H1 (cell line): ENCODE data around the gene CCT5. TPM values are rescaled to one million over a fixed set of nuclear protein-coding genes. Genes with fewer than 3 reads are reported as not detected.

Source experiments
- CTCF ChIA-PET: fragments of 300-600 bp; sonication (Branson Sonifier 250); formaldehyde crosslinking; loops from one replicate; lab custom pipeline; 2021; ENCODE audit not compliant: partially characterized antibody; lab: Charles Lee
- POLR2A ChIA-PET: fragments of 300-600 bp; sonication (Branson Sonifier 250); formaldehyde crosslinking; loops from one replicate; lab custom pipeline; 2021; ENCODE audit warnings: inconsistent platforms; ENCODE audit not compliant: partially characterized antibody; lab: Charles Lee
- DNase-seq, 2 experiments: peaks; one replicate each; pipeline versions ENCODE4 v3.0.0 to v3.0.0-alpha.2; 2010 to 2022; ENCODE audit warnings: low spot score in 2 of 2, low read depth in 1 of 2, mixed read lengths in 1 of 2
- FAIRE-seq: peaks from 2 replicates; lab custom pipeline; 2011; peaks lifted over from hg19 to GRCh38; lab: Jason Lieb, UNC
- H2AFZ ChIP-seq: 2 replicates; pipeline ENCODE4 v1.8.1; 2012; ENCODE audit warnings: low read length, inconsistent platforms
- H2AK5ac ChIP-seq: 2 replicates; pipeline ENCODE4 v1.6.1; 2013; ENCODE audit warnings: low read depth, low read length
- H2BK120ac ChIP-seq: replicated peaks from 2 replicates; pipeline ENCODE3; 2013; ENCODE audit warnings: low read depth, low read length, inconsistent platforms
- H2BK12ac ChIP-seq: 2 replicates; pipeline ENCODE4 v1.6.1; 2013; ENCODE audit warnings: low read depth, low read length
- H2BK15ac ChIP-seq: 2 replicates; pipeline ENCODE4 v1.6.1; 2013; ENCODE audit warnings: low read length
- H2BK20ac ChIP-seq: 2 replicates; pipeline ENCODE4 v1.6.1; 2013; ENCODE audit warnings: low read length
- H2BK5ac ChIP-seq: 2 replicates; pipeline ENCODE4 v1.6.1; 2013; ENCODE audit warnings: low read depth, low read length
- H3K14ac ChIP-seq: 2 replicates; pipeline ENCODE4 v1.6.1; 2013; ENCODE audit warnings: inconsistent platforms; ENCODE audit not compliant: insufficient read length
- H3K18ac ChIP-seq: 2 replicates; pipeline ENCODE4 v1.6.1; 2013; ENCODE audit warnings: low read length; ENCODE audit errors: extremely low read depth
- H3K23ac ChIP-seq: 2 replicates; pipeline ENCODE4 v1.6.1; 2013; ENCODE audit warnings: inconsistent platforms; ENCODE audit not compliant: insufficient read length
- H3K23me2 ChIP-seq: 2 replicates; pipeline ENCODE4 v1.6.1; 2013; ENCODE audit warnings: low read depth, low read length
- H3K27ac ChIP-seq: 2 replicates; pipeline ENCODE4 v1.6.1; 2011; ENCODE audit warnings: low read depth, low read length, inconsistent platforms
- H3K27me3 ChIP-seq, 4 experiments: replicated peaks in 1 of 4; 1 replicate in 1 of 4; 2 replicates in 3 of 4; pipeline versions ENCODE4 v1.6.1 to v1.8.1; 2011 to 2013; ENCODE audit warnings: low read length in 3 of 4, mild to moderate bottlenecking in 3 of 4, inconsistent platforms in 2 of 4, mixed read lengths in 2 of 4, moderate library complexity in 1 of 4; ENCODE audit not compliant: control insufficient read depth in 3 of 4, insufficient read depth in 3 of 4; ENCODE audit errors: extremely low read depth in 1 of 4
- H3K36me3 ChIP-seq, 4 experiments: 2 replicates each; pipeline versions ENCODE4 v1.6.1 to v1.8.1; 2011 to 2013; ENCODE audit warnings: mild to moderate bottlenecking in 4 of 4, low read length in 3 of 4, moderate library complexity in 2 of 4, control low read depth in 1 of 4, inconsistent platforms in 1 of 4; ENCODE audit not compliant: insufficient read depth in 4 of 4, control insufficient read depth in 2 of 4
- H3K4ac ChIP-seq: replicated peaks from 2 replicates; pipeline ENCODE3; 2013; ENCODE audit warnings: low read length, low read depth, mixed read lengths, inconsistent platforms; ENCODE audit not compliant: insufficient read length
- H3K4me1 ChIP-seq, 4 experiments: replicated peaks in 1 of 4; 1 replicate in 1 of 4; 2 replicates in 3 of 4; pipeline versions ENCODE4 v1.6.1 to v1.8.1; 2011 to 2013; ENCODE audit warnings: low read length in 3 of 4, inconsistent platforms in 2 of 4, mixed read lengths in 1 of 4; ENCODE audit not compliant: insufficient read depth in 4 of 4, control insufficient read depth in 3 of 4
- H3K4me2 ChIP-seq, 2 experiments: 2 replicates each; pipeline versions ENCODE4 v1.6.1 to v1.8.1; 2011 to 2013; ENCODE audit warnings: low read depth in 2 of 2, low read length in 2 of 2, control low read depth in 1 of 2, inconsistent platforms in 1 of 2, mild to moderate bottlenecking in 1 of 2; ENCODE audit not compliant: insufficient read depth in 1 of 2
- H3K4me3 ChIP-seq, 4 experiments: fragments of 200-600, 300-600 bp in 1 of 4; sonication (generic), shearing (Covaris generic), sonication (Bioruptor Twin) in 1 of 4; 2 replicates each; pipeline versions ENCODE4 v1.5.1 to v1.8.1; 2011 to 2016; ENCODE audit warnings: low read length in 4 of 4, low read depth in 3 of 4, control low read depth in 2 of 4, inconsistent platforms in 2 of 4, mild to moderate bottlenecking in 2 of 4, mixed read lengths in 1 of 4, moderate library complexity in 1 of 4; ENCODE audit not compliant: insufficient read depth in 2 of 4; ENCODE audit errors: extremely low read depth in 1 of 4
- H3K56ac ChIP-seq: replicated peaks from 2 replicates; pipeline ENCODE3; 2013; ENCODE audit warnings: low read depth, mild to moderate bottlenecking, mixed read lengths, low read length, inconsistent platforms; ENCODE audit not compliant: insufficient read length
- H3K79me1 ChIP-seq: 2 replicates; pipeline ENCODE4 v1.6.1; 2013; ENCODE audit warnings: low read depth, low read length, control low read depth
- H3K79me2 ChIP-seq, 2 experiments: 2 replicates each; pipeline versions ENCODE4 v1.6.1 to v1.8.1; 2012 to 2013; ENCODE audit warnings: low read length in 2 of 2, mild to moderate bottlenecking in 2 of 2, inconsistent platforms in 1 of 2; ENCODE audit not compliant: insufficient read depth in 2 of 2, control insufficient read depth in 1 of 2
- H3K9ac ChIP-seq, 4 experiments: replicated peaks in 1 of 4; 1 replicate in 1 of 4; 2 replicates in 3 of 4; pipeline versions ENCODE4 v1.6.1 to v1.8.1; 2011 to 2013; ENCODE audit warnings: low read depth in 3 of 4, low read length in 3 of 4, control low read depth in 2 of 4, mild to moderate bottlenecking in 2 of 4, moderate library complexity in 2 of 4, inconsistent platforms in 1 of 4; ENCODE audit errors: extremely low read depth in 1 of 4
- H3K9me3 ChIP-seq, 2 experiments: 2 replicates each; pipeline versions ENCODE4 v1.6.1 to v1.8.1; 2012 to 2013; ENCODE audit warnings: mild to moderate bottlenecking in 2 of 2, moderate library complexity in 2 of 2, control low read depth in 1 of 2, inconsistent platforms in 1 of 2, low read depth in 1 of 2, low read length in 1 of 2, mixed read lengths in 1 of 2; ENCODE audit not compliant: insufficient read depth in 2 of 2
- H4K20me1 ChIP-seq, 2 experiments: replicated peaks in 1 of 2; 2 replicates each; pipeline versions ENCODE3 to v1.8.1; 2011 to 2013; ENCODE audit warnings: inconsistent platforms in 2 of 2, low read length in 2 of 2, mild to moderate bottlenecking in 1 of 2; ENCODE audit not compliant: insufficient read depth in 2 of 2, control insufficient read depth in 1 of 2
- H4K5ac ChIP-seq: 2 replicates; pipeline ENCODE4 v1.6.1; 2013; ENCODE audit warnings: low read length, low read depth, mixed read lengths, inconsistent platforms; ENCODE audit not compliant: insufficient read length
- H4K8ac ChIP-seq: 2 replicates; pipeline ENCODE4 v1.8.0; 2013; ENCODE audit warnings: mild to moderate bottlenecking, moderate library complexity, low read length, inconsistent platforms; ENCODE audit not compliant: insufficient read depth; ENCODE audit errors: extremely low read depth
- H4K91ac ChIP-seq: replicated peaks from 2 replicates; pipeline ENCODE3; 2013; ENCODE audit warnings: low read length, mixed read lengths, inconsistent platforms; ENCODE audit not compliant: insufficient read length
- ASH2L ChIP-seq: fragments of 200-600, 300-600 bp; sonication (generic); IDR thresholded peaks from one replicate; pipeline ENCODE4 v1.7.1; 2017; ENCODE audit warnings: low read length
- ATF2 ChIP-seq: IDR thresholded peaks from 2 replicates; pipeline ENCODE4 v1.6.1; 2012; ENCODE audit warnings: low read length, inconsistent platforms
- CBX8 ChIP-seq: fragments of 300-800, 300-1000 bp; sonication (generic); IDR thresholded peaks from 2 replicates; pipeline ENCODE4 v1.7.1; 2016; ENCODE audit warnings: low read depth, low read length, borderline replicate concordance
- CREB1 ChIP-seq: IDR thresholded peaks from 2 replicates; pipeline ENCODE4 v1.6.1; 2012; ENCODE audit warnings: inconsistent platforms
- EP300 ChIP-seq, 2 experiments: IDR thresholded peaks; 1 replicate in 1 of 2; 2 replicates in 1 of 2; pipeline ENCODE4 v1.6.1; 2011 to 2012; ENCODE audit warnings: low read depth in 2 of 2, low read length in 2 of 2, mild to moderate bottlenecking in 2 of 2, borderline replicate concordance in 1 of 2, inconsistent platforms in 1 of 2, moderate library complexity in 1 of 2
- MAX ChIP-seq: IDR thresholded peaks from 2 replicates; pipeline ENCODE4 v1.6.1; 2012; ENCODE audit warnings: inconsistent platforms
- POU5F1 ChIP-seq: IDR thresholded peaks from 2 replicates; pipeline ENCODE4 v1.6.1; 2011; ENCODE audit warnings: low read depth, mild to moderate bottlenecking, low read length, moderate library complexity
- RXRA ChIP-seq: IDR thresholded peaks from 2 replicates; pipeline ENCODE4 v1.6.1; 2011; ENCODE audit warnings: low read depth, mild to moderate bottlenecking, low read length, moderate library complexity; ENCODE audit not compliant: insufficient read depth
- TEAD4 ChIP-seq: IDR thresholded peaks from 2 replicates; pipeline ENCODE4 v1.6.1; 2012; ENCODE audit warnings: low read depth, low read length, inconsistent platforms, mixed read lengths
- USF2 ChIP-seq: IDR thresholded peaks from 2 replicates; pipeline ENCODE4 v1.6.1; 2011; ENCODE audit warnings: low read length, improper control_type of control experiment
- ZNF274 ChIP-seq: IDR thresholded peaks from 2 replicates; pipeline ENCODE4 v1.7.0; 2012; ENCODE audit warnings: low read length, borderline replicate concordance; ENCODE audit errors: extremely low read depth
- WGBS, 2 experiments: shearing (Covaris generic) in 1 of 2; methylation state at CpG; one replicate each; pipeline versions ENCODE4 v1.1.6 to v1.1.7; 2013 to 2015; ENCODE audit warnings: low lambda C conversion rate in 2 of 2, mixed read lengths in 2 of 2, inconsistent platforms in 1 of 2, low coverage in 1 of 2, missing lambda C conversion rate in 1 of 2; ENCODE audit not compliant: insufficient replicate concordance in 2 of 2, insufficient coverage in 1 of 2, insufficient read length in 1 of 2; ENCODE audit errors: extremely low coverage in 1 of 2, missing lambda C conversion rate in 1 of 2; 5-methylcytosine and 5-hydroxymethylcytosine counted together
- polyA plus RNA-seq, 7 experiments: library from polyadenylated mRNA; depleted of rRNA in 3 of 7; stranded (reverse) in 5 of 7; unstranded in 2 of 7; fragments of >200 nt in 5 of 7; fragments of 200-250 nt in 2 of 7; gene quantifications; 1 replicate in 5 of 7; 2 replicates in 1 of 7; 4 replicates in 1 of 7; pipeline versions ENCODE4 v1.2.1 to v1.2.3, GENCODE V29; 2011 to 2013; ENCODE audit warnings: missing spikeins in 2 of 7, mixed read lengths in 2 of 7
- total RNA-seq: library from RNA; stranded (reverse); fragmentation: NEBNext Ultra II Directional; extraction: Animal tissue kit (Norgen Biotek cat#: 25700); gene quantifications from 2 replicates; pipeline ENCODE4 v1.2.1, GENCODE V29; 2021

Gene CCT5
- total and polyA plus RNA-seq, 2 of the 8 experiments (the other 6 are each of a cell fraction or from before 2014, with no cell fraction given): 425 to 549 TPM

- POLR2A ChIA-PET: interaction anchor here (0.8 to 6.8 kb wide), 8 partner anchors 8 to 507 kb away, joined by 3 to 128 read pairs (median 4); no protein-coding TSS in a partner anchor
- Histone ChIP-seq H3K4ac (no peak overlapping the region), H3K27me3 (no peaks in the 10 kb centered on the region), H3K9me3 (no peaks in the 10 kb centered on the region), H3K56ac (no peak overlapping the region), H3K9ac (no peak overlapping the region; a peak in 1 of 7 replicates), H4K5ac (no peak overlapping the region), H2BK5ac (no peak overlapping the region), H4K91ac (no peak overlapping the region), H3K4me2 (no peak overlapping the region), H2BK12ac (no peak overlapping the region), H2BK20ac (no peak overlapping the region), H3K79me2 (peaks cover 39 to 74% of the 10 kb centered on the region in 2 experiments), H3K14ac (no peak overlapping the region), H3K18ac (no peak overlapping the region), H2AFZ (no peak overlapping the region), H4K20me1 (peaks cover 11 to 27% of the 10 kb centered on the region in 2 experiments), H3K27ac (no peak overlapping the region), H3K36me3 (peaks cover 46 to 76% (median 65%) of the 10 kb centered on the region in 4 experiments), H2BK15ac (no peak overlapping the region), H2AK5ac (no peak overlapping the region), H3K23me2 (peaks cover 10% of the 10 kb centered on the region), H4K8ac (no peak overlapping the region), H2BK120ac (no peak overlapping the region), H3K79me1 (peaks cover 4% of the 10 kb centered on the region; the same call in 1 of the 2 replicates), H3K23ac (no peak overlapping the region), H3K4me1 (peaks cover 3 to 7% (median 5%) of the 10 kb centered on the region in 4 experiments; a peak in 4 of 7 replicates), H3K4me3 (no peak overlapping the region)
- CTCF ChIA-PET: no interaction called here
- no peak for FAIRE-seq
- no peak for DNase-seq
- WGBS, 2 experiments: 45% methylated on average over 2 of the region's 2 CpGs; no CpG with 5 or more reads in 1 of the 2 experiments
- TF ChIP-seq RXRA (no peak), MAX (no peak), TEAD4 (no peak), ATF2 (no peak), CREB1 (no peak), ASH2L (no peak), ZNF274 (no peak), USF2 (no peak), EP300 (IDR thresholded peaks at IDR 0.05; ENCODE audit: borderline replicate concordance in 1 of 2, low read depth in 2 of 2, low read length in 2 of 2) (no peak), POU5F1 (no peak), CBX8 (no peak)
Measured at GRCh38 chr5:10254686-10255085, 4.6 kb downstream of the CCT5 start.
